Body of pancreas (tissue), 4 donors: Measurements from ENCODE around the gene TNXB.

Experiments used
- POLR2A ChIP-seq, 3 donors: fragments of 450-650 bp; IDR thresholded peaks; one replicate each; pipeline ENCODE4 v1.6.1; 2016; ENCODE audit warnings: antibody characterized with exemption in 3 of 3, mild to moderate bottlenecking in 2 of 3
- TF ChIP-seq, protein P1 (sequence below), 7 experiments: fragments of 450-650 bp in 4 of 7; fragments of 200-600 bp in 3 of 7; sonication (generic) in 3 of 7; IDR thresholded peaks; one replicate each; pipeline ENCODE4 v1.5.1; 2016 to 2019; ENCODE audit warnings: antibody characterized with exemption in 7 of 7

- TF ChIP-seq POLR2A (IDR thresholded peaks at IDR 0.05), result no peak
- TF ChIP-seq, protein P1, sequence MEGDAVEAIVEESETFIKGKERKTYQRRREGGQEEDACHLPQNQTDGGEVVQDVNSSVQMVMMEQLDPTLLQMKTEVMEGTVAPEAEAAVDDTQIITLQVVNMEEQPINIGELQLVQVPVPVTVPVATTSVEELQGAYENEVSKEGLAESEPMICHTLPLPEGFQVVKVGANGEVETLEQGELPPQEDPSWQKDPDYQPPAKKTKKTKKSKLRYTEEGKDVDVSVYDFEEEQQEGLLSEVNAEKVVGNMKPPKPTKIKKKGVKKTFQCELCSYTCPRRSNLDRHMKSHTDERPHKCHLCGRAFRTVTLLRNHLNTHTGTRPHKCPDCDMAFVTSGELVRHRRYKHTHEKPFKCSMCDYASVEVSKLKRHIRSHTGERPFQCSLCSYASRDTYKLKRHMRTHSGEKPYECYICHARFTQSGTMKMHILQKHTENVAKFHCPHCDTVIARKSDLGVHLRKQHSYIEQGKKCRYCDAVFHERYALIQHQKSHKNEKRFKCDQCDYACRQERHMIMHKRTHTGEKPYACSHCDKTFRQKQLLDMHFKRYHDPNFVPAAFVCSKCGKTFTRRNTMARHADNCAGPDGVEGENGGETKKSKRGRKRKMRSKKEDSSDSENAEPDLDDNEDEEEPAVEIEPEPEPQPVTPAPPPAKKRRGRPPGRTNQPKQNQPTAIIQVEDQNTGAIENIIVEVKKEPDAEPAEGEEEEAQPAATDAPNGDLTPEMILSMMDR (IDR thresholded peaks at IDR 0.05), result no peak
These were observed 52.9 kb downstream of the TNXB start for GRCh38 chr6:32056254-32056653.
